Stimulated activated CD8-positive, alpha-beta memory T cell treated with anti-CD3 and anti-CD28 coated beads, Interleukin-15, amount 100 ng/mL, for 24 hours (primary cell): Measurements from ENCODE around the gene RPS5.
"Not testable (repeated sequence)": the region's sequence is repeated elsewhere in the genome, so short reads cannot be mapped to it uniquely, and the experiment has no call there.

Experiments
- DNase-seq: peaks from one replicate; pipeline ENCODE4 v3.0.0-alpha.2; 2020; ENCODE audit warnings: low read depth

RPS5 gene

DNA sequence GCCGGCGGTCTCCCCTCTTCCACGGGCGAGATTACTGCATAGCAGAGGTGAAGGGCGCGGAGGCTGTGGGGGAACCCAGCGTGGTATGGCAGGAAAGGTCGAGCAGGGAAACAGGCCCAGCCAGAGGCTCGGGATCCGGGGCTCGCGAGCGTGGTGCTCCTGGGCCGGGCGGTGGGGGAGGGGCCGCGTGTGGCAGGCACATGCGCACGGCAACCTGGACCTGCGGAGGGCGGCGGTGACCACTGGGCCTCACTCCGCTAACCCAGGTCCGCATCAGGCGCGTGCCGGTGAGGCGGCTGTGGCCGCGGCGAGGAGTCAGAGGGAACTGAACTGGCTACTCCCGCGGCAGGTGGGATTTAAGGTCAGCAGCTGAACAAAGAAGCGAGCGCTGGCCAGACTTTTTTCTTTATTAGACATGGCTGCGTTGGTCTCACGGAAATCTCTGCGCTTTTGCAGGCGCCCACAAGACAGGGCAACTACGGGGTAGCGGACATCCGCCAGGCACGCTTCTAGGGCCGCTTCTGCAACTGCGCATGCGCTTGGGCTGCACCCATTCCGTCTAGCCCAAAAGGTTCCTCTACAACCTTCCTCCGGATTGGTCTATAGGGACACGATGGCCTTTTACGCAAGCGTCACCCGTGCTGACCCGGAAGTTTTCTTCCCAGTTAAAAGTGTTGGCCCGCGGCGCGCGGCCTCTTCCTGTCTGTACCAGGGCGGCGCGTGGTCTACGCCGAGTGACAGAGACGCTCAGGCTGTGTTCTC is at the start of gene RPS5:
Gene RPS5, plus strand, starts transcription at position 694 of the 762 bp plus-strand sequence. CDS start 869 bp downstream, outside the sequence.
- DNase-seq, result peak; percentile 87

DNA sequence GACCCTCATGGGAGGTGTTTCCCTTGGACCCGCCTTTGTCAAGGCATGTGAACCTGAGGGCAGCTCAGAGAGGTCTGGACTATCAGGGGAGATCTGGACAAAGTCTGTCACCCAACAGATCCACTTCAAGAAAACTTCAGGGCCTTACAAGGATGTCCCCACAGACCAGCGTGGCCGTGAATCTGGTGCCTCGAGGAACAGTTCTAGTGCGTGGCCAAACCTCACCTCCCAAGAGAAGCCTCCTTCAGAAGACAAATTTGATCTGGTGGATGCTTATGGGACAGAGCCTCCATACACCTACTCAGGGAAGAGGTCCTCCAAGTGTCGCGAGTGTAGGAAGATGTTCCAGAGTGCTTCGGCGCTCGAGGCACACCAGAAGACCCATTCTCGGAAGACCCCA is 48.7 kb upstream of the RPS5 start:
- no peak for DNase-seq

DNA sequence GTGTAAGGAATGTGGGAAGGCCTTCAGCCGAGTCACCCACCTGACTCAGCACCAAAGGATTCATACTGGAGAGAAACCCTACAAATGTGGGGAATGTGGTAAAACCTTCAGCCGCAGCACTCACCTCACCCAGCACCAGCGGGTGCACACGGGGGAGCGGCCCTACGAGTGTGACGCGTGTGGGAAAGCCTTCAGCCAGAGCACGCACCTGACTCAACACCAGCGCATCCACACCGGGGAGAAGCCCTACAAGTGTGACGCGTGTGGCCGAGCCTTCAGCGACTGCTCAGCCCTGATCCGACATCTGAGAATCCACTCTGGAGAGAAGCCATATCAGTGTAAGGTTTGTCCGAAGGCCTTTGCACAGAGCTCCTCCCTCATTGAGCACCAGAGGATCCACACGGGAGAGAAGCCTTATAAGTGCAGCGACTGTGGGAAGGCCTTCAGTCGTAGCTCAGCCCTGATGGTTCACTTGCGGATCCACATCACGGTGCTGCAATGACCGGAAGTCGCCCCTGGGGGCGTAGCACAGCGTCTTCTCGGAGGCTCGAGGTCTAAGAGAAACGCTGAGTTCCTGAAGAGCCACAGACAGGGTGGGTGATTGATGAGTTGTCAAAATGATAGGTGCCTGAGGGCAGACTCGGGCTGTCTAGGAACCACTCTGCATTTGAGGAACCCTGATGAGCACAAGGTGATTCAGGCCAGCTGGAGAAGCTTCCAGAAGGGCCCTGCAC is 48.1 kb upstream of the RPS5 start:
- DNase-seq, result no peak

GRCh38 chr19:58345558-58345957 is 41.5 kb upstream of the RPS5 start:
- DNase-seq, result no peak

DNA sequence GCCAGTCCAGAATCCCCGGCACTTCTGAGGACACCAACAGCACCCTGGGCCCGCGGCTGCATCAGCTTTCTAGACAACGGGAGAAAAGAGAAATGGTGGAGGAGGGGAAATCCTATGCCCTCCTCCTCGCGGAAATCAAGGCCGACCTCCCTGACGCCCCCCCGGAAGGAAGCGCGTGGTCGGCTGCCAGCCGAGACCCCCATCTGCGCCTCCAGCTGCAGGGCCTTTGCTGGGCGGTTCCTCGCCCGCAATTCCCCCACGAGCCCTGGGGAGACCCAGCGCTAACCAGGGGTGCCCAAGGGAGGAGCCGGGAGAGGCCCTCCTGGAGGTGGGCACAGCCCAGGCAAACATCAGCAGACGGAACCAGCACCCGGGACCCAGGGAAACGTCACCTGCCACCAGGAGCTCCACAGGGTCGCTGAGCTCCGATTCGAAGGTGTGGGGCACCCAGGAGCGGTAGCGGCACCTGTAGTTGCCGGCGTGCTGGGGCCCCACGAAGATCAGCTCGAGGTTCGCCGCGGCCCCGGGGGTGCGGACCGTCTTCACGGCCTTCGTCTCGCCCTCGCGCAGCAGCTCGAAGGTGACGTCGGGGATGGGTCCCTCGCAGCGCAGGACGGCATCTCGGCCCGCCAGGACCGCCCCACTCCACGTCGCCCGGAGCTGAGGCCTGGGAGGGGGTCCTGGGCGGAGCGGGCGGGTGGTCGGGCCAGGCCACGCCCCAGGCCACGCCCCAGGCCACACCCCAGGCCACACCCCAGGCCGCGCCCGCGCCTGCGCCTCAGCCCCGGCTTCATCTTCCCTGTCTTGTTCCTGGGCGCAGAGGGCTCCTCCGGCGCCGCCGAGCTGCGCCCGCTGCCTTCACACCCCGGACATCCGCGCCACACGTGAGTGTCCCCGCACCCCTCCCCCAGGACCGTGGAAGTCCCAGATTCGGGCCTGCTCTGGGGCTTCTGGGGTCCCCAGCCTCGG is 39.8 kb upstream of the RPS5 start:
- DNase-seq, result peak; percentile 43

DNA sequence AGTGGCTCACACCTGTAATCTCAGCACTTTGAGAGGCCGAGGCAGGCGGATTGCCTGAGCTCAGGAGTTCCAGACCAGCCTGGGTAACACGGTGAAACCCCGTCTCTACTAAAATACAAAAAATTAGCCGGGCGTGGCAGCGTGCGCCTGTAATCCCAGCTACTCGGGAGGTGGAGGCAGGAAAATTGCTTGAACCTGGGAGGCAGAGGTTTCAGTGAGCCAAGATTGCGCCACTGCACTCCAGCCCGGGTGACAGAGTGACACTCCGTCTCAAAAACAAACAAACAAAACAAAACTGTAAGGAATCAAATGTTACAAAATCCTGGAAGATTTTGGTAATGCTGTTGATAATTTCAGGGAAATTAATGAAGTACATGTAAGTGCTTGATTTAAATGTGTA is 39.0 kb upstream of the RPS5 start:
- not testable (repeated sequence) for DNase-seq

DNA sequence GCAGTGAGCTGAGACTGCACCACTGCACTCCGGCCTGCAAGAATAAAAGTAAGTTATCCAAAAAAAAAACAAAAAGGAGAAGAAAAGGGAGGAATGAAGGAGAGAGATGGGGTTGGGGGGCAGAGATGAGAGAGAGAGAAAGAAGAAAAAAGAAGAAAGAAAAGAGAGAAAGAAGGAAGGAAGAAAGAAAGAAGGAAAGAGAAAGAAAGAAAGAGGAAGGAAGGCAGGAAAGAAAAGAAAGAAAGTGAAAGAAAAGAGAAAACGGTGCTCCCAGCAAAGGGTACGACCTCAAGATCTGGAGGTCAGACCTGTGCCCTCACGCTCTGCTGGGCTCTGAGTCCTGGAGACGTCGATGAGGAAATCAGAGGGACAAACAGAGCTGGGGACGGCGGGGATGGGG is 37.5 kb upstream of the RPS5 start:
- DNase-seq, result no peak

DNA sequence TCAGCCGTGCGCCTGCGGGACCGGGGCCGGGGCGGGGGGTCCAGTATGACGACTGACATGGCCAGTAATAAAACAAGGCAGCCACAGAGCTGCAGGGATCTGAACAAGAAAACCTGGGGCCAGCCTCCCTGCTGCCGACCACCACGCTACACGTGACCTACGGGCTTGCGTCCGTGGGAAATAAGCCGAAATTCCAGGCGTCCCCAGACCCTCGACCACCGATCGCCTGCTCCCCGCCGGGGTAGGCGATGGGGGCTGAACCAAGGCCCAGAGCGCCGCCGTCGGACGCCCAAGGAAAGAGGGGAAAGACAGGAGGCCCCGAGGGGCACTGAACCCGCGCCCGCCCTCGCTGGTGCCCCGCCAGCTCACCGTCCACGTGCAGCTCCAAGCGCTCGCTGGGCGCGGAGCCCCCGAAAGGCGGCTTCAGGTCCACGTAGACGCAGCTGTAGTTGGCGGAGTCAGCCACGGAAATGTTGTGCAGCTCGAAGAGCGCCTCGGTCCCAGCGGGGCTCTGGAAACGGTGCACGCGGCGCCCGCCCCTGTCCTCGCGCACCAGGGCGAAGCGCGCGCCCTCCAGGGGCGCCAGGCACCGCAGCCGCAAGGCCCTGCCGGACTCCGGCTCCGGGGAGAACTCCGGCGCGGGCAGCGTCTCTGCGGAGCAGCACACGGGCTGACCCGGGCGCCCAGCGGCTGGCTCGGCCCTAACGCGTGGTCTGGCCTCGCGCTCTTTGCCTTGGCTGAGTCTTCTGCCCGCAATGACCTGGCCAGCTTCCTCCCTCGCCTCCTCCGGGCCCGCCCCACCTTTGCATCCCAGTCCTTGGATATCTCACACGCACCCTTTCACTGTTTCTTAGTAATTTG is 36.8 kb upstream of the RPS5 start:
- DNase-seq, result no peak

DNA sequence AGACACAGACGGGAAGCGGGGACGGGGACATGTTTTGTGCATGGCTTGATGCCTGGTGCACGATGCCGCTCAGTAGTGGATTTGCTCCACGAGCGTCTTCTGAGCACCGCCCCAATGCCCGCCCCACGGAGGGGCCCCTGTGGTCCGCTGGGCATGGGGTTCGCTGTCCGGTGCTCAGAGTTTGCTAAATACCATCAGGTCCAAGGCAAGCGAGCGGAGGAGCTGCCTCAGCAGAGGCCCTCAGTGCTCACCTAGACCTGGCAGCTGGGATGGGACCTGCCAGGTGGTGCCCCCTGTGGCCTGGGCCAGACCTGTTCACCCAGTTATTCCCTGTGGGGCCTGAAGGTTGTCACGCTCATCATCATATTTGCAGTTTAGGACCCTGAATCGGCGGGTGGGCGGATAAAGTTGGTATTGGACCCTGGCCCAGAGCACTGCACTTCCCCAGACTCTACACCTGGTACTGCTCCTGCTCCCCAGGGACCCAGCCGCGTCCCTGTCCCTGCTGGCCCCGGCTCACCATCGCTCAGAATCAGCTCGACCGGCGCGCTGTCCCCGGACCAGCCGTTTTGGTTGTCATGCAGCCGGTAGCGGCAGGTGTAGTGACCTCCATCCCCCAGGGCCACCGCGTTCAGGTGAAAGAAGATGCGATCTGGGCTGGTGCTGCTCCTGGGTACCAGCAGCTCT is 36.1 kb upstream of the RPS5 start:
- no peak for DNase-seq

- no peak for DNase-seq
Measured at GRCh38 chr19:58351558-58351878, 35.6 kb upstream of the RPS5 start.

DNA sequence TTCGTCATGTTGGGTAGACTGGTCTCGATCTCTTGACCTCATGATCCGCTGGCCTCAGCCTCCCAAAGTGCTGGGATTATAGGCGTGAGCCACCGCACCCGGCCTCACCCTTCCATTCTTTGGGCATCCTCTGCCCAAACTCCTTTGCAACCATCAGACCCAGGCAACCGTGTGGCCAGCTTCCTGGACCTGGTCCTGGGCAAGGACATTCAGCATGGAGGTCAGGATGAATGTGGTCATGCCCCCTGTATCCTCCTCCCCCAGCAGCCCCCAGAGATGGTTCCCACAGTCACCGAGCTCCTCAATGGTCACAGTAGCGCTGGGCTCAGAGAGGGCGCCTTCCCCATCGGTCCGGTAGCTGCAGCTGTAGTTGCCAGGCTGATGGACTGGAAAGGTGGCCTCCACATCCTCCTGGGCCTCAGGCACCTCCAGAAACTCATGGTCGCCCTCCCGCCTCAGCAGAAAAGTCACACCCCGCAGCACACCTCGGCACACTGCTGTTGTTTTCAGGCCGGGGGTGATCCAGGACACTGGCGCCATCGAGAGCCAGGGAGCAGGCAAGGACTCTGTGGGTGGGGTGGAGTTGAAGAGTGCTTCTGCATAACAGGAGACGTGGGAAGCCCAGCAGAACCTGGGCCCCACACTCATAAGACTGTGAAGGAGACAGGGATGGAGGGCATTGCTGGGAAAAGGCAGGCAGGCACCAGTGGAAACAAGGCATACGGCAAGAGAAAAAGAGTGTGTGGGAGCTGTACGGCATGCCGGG is 34.9 kb upstream of the RPS5 start:
- no peak for DNase-seq

- no peak for DNase-seq
Measured at GRCh38 chr19:58352760-58353671, 34.1 kb upstream of the RPS5 start, which contains the start of gene A1BG. Gene A1BG (minus strand): TSS chr19:58353492. CDS start chr19:58353437, 55 bp downstream.

DNA sequence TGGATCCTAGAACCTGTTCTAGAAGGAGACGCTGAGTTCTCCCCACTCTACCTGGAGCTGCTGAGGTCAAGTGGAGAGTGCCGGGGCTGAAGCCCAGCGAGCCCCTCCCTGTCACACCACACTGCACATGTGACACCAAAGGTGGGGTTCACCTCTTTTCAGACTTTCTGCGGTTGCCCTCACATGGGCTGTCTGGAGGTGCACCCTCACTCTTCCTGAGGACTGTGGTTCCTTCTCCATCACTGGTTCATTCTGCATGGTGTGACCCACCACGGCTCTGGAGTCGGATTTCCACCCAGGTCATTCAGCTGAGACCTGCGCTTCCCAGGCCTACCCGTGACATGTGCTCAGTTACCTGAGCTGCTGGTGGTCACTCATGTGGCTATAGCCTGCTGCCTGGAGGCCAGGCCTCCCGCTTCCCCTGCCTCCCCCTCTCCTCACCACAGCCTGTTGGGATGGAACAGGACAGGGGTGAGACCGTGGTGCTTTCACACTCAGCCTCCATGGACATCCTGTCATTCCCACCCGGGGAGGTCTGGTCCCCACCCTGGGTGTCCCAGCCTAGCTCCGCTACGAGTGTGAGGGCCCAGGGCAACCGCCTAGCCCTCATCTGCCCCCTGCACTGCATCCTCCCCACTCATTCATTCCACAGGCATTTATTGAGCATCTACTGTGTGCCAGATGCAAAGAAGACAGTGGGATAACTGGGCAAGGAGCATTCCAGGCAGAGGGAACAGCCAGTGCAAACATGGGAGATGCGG is 33.2 kb upstream of the RPS5 start:
- no peak for DNase-seq

GRCh38 chr19:58354478-58355030 is 32.5 kb upstream of the RPS5 start:
- no peak for DNase-seq

- DNase-seq, result no peak
Measured at GRCh38 chr19:58355215-58355796, 31.8 kb upstream of the RPS5 start.

DNA sequence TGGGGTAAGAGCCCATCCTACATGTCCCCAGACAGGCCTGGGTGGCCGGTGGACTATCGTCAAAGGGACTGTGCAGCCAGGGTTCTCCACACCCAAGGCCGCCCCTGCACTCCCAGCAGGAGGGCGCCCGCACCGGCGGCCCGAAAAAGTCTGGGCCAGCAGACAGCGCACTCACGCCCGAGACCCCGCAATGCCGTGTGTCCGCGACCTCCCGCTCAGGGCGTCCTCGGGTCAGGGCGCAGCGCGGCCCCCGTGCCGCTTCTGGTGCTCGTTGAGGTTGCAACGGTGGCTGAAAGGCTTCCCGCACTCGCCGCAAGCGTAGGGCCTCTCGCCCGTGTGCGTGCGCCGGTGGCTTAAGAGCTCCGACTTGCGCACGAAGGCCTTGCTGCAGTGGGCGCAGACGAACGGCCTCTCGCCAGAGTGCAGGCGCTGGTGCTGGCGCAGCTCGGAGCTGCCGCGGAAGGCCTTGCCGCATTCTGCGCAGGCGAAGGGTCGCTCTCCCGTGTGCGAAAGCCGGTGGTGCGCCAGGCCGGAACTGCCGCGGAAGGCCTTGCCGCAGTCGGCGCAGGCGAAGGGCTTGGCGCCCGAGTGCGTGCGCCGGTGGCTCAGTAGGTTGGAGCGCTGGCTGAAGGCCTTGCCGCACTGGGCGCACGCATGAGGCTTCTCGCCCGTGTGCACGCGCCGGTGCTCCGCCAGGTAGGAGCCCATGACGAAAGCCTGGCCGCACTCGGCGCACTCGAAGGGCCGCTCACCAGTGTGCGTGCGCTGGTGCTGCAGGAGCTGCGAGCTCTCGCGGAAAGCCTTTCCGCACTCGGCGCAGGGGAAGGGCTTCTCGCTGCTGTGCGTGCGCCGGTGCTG is 30.9 kb upstream of the RPS5 start:
- no peak for DNase-seq
